ENCODE results near the gene ARID1A. TPM values are rescaled to one million over a fixed set of nuclear protein-coding genes. Genes with fewer than 3 reads are reported as not detected.
"Not testable (repeated sequence)": the region's sequence is repeated elsewhere in the genome, so short reads cannot be mapped to it uniquely, and the experiment has no call there.

The ARID1A gene
- total RNA-seq, 1 donor from 2014 or later, result 83.8 TPM

DNA sequence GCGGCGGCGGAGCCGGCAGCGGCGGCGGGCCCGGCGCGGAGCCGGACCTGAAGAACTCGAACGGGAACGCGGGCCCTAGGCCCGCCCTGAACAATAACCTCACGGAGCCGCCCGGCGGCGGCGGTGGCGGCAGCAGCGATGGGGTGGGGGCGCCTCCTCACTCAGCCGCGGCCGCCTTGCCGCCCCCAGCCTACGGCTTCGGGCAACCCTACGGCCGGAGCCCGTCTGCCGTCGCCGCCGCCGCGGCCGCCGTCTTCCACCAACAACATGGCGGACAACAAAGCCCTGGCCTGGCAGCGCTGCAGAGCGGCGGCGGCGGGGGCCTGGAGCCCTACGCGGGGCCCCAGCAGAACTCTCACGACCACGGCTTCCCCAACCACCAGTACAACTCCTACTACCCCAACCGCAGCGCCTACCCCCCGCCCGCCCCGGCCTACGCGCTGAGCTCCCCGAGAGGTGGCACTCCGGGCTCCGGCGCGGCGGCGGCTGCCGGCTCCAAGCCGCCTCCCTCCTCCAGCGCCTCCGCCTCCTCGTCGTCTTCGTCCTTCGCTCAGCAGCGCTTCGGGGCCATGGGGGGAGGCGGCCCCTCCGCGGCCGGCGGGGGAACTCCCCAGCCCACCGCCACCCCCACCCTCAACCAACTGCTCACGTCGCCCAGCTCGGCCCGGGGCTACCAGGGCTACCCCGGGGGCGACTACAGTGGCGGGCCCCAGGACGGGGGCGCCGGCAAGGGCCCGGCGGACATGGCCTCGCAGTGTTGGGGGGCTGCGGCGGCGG lies 1.0 kb downstream of the ARID1A start:
- ATAC-seq (no peak), DNase-seq (ENCODE audit: low spot score) (peak; percentile 64)
- intact Hi-C loops (cut with DNase I), result no loop called here

DNA sequence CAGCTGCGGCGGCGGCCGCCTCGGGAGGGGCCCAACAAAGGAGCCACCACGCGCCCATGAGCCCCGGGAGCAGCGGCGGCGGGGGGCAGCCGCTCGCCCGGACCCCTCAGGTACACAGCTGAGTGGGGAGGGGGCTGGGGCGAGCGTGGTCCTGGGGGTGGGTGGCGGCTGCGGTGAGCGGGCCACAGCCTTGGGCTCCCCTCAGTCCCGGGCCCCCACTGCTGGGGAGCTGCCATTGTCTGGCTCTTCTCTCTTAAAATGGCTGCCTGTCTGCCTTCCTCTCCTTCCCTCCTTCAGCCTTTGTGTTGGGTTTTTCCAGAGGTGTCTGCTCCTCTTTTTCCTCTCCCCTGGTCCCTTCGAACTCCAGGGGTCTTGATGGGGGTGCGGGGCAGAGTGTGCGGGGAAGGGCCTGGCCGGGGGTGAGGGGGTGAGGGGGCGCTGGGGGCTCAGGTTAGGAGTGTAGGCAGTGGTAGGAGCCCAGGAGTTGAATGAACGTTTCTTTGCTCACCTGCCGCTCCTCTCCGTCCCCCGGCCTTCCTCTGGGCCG lies 1.7 kb downstream of the ARID1A start:
- intact Hi-C loops (cut with DNase I), result no loop called here
- DNase-seq (ENCODE audit: low spot score), result no peak

DNA sequence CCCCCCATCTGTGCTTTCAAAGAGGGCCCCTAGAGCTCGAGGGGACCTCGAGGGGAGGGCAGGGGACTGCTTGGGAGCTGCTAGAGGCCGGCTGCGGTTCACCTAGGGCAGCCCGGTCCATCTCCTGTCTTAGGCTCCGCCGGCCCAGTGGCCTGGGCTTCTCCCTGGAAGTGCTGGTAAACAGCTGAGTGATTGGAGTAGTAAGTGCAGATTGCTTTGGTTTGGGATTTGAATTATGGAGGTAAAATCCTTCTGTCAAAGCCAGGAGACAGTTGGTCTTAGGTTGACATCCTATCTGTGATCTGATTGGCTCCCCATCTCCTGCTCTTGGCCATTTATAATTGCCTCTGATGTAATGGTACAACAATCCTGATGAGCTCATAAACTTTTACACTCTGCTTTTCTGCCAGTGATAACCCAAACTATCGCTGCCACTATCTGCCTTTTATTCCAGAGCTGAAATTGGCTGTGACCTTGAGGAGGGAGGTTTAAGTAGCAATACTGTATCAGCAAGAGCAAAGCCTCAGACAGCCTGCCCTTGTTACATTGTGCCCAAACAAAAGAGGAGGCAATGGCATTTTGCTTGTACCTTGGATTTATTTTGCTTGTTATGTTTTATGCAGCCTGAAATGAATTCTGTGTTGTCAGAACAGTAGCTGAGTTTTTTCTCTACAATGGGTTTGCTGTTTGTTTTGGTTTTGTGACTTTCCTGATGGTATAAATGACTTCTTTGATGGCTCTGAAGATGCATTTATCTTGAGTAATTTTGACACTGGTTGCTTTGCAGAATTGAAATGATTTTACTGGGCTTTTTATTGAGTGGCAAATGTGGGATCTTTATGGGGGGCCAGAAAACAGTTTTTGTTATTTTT lies 2.4 kb downstream of the ARID1A start:
- intact Hi-C loops (cut with DNase I), result no loop called here
- ATAC-seq (peak; percentile 80), DNase-seq (ENCODE audit: low spot score) (no peak)

More for the DNA sequence above, 1.7 kb downstream of the ARID1A start:
- no peak for ATAC-seq

DNA sequence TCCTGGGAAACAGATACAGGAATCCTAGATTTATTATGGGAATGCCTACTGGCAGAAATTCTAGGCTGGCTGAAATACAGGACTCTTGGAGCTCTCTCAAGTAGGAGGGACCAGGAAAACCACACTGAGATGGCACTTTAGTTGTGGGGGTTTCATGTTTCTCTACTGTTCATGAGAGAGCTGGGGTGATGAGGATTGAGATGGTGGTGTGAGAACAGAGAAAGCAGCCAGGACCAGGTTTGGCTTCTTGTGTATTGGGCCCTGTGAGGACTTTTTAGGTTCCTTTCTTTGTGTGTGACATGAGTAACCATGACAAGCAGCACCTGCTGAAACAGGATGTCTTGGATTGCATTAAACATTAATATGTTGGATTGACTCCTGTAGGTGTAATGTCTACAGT lies 4.9 kb downstream of the ARID1A start:
- intact Hi-C loops (cut with DNase I), result no loop called here
- no peak for DNase-seq (ENCODE audit: low spot score)
- no peak for ATAC-seq

DNA sequence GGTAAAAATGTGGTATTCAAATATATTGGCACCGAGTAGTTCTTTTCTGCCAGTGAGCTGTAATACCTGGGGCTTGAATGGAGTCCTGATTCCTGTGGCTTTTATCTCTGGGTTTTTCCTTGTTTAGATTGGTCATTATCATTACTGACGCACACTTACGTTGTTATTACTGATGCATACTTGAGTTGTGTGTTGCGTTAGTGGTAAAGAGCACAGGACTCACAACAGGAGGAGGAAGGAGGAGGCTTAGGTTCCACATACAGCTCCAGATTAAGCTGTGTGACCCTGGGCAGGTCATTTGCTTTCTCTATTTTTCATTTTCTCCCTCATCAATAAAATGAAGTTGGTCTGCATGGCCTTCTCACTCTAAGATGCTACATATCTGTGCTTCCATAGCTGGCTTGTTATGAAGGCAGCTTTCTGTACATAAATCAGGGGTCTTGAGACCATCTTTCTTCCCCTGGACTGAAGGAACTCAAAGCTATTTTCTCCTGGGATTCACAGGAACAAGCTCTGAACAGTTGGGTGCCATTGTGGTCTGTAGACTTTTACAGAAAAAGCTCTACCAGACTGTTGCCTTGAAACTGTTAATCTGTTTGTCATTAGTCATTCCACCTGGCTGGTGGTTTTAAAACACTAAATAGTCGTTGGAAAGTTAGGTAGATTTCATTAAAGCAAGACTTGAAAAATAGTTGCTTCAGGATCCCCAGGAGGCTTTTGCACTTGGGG lies 5.6 kb downstream of the ARID1A start:
- no peak for DNase-seq (ENCODE audit: low spot score)
- intact Hi-C loops (cut with DNase I), result no loop called here
- no peak for ATAC-seq

DNA sequence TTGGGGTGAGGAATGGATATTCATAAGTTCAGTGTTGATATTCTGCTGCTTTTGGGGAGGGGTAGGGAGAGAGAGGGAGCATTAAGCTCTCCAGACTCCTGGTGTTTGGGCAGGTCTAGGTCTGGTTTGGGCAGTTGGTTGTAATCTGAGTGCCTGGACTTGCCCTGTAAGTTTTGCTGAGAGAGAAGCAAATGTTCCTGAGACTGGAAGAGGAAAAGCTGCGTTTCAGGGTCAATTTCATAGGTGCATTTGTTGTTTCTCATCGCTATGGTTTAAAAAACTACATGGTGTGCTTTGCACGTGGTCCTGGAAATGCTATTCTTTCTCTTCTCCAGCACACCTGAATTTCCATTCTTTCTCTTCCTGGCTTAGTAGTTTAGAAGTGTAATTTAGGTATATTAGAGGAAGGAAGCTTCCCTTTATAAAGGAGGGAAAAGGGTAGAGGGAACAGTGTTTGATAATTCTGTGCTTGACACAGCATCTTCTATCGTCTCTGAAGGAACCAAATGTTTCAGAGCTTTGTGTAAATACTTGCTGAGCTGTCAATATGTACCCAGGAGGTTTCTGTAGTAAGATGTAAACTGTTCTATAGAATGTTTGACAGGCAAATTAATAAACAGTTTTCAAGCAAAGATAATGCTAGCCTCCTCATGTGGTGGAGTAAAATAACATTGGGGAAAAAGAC lies 6.3 kb downstream of the ARID1A start:
- ATAC-seq (no peak), DNase-seq (ENCODE audit: low spot score) (no peak)
- intact Hi-C loops (cut with DNase I), result no loop called here

DNA sequence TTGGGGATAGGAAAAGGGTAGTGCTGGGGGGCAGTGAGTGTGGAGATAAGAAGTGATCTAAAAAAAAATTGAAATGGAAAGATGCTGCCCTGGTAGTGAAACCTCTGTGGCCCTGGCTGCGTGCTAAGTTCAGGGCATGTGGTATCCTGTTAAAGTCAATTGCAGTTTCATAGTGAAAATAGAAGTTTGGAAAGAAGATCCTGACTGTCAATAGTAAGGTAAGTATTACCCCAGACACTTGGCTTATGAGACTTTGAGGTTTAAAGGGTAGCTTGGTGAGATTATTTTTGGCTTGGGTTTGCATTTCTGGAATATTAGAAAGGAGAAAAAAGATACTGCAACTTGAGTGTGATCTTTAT lies 6.8 kb downstream of the ARID1A start:
- intact Hi-C loops (cut with DNase I), result no loop called here
- DNase-seq (ENCODE audit: low spot score) (no peak), ATAC-seq (no peak)

DNA sequence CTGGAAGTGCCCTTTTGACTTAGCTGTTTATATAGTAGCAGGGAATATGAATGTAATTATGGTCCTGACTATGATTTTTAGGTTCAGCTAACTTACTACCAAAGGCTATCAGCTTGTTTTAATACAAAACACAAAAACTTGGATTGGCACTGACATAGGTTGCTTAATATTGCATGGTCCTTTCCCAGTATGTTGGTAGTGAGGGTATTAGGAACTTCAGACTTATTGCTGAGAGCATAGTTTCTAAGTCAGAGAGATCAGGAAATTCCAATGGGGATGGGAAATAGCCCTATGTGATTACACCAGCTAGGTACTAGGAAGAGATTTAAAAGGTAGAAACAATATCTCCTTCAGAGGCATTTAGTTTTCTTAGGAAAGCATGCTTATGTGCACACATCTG lies 7.7 kb downstream of the ARID1A start:
- intact Hi-C loops (cut with DNase I), result no loop called here
- DNase-seq (ENCODE audit: low spot score), result no peak
- ATAC-seq, result no peak

DNA sequence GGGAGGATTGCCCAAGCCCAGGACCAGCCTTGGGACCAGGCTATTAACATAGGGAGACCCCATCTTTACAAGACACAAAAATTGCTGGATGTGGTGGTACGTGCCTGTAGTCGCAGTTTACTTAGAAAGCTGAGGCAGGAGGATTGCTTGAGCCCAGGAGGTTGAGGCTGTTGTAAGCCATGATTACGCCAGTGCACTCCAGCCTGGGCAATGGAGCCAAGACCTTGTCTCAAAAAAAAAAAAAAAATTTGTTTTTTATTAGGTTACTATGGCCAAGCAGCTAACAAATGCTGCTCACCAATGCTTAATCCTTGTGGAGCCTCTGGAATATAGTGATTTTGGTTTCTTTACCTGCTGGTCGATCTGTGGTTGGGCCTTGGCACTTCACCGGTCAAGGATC lies 8.8 kb downstream of the ARID1A start:
- no peak for DNase-seq (ENCODE audit: low spot score)
- peak; percentile 48 for ATAC-seq
- intact Hi-C loops (cut with DNase I), result no loop called here

DNA sequence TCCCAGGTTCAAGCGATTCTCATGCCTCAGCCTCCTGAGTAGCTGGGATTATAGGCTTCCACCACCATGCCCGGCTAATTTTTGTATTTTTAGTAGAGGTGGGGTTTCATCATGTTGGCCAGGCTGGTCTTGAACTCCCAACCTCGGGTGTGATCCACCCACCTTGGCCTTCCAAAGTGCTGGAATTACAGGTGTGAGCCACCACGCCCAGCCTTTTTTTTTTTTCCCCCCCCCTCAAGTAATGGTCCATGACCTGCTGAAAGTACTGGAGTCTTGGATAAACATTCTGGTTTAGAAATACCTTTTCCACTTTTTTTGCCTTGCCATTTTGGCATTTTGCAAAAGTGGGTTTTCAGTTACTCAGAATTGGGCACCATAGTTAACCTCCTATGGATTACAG lies 9.4 kb downstream of the ARID1A start:
- intact Hi-C loops (cut with DNase I); DNase-seq (ENCODE audit: low spot score); ATAC-seq: not testable (repeated sequence)

DNA sequence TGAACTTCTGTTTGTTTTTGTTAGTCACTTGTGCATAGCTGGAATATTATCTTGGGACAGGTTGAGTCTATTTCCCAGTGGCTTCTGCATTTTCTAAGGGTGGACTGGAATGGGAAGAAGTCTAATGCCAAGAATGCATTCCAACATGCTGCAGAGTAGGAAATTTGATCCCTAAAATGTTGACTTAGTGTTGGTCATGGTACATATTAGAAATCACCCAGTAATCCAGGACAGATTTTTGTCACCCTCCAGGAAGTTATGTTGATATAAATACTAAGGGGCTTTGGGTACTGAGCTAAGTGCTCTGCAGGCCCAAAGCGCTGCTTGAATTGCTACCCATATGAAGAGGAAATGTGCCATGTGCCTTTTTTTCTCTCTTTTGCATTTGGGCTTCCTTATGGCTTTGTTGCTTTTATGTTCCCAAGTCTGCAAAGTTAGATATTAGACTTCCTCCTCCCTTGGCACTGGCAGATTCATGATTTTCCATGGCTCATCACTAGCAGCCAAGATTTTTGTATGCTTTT lies 10.0 kb downstream of the ARID1A start:
- ATAC-seq, result peak; percentile 7

DNA sequence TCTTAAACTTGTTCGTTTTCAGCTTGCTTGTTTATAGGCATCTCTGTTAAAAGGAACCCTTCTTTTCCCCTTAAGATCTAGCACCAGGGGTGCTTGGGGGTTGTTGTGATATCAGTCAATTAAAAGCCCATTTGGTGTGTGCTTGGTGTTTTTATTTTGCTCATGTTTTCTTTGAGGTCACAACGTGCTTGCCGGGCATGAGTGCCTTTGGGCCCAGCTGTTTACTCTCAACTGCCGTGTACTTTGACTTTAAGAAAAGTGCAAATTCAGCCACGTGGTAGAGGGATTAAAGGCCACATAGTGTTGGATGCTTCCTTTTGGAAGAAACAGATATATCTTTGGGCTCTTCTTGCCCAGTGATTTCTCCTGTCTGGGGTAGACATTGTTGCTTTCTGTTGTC lies 10.5 kb downstream of the ARID1A start:
- DNase-seq (ENCODE audit: low spot score) (no peak), ATAC-seq (peak; percentile 69)
- intact Hi-C loops (cut with DNase I), result no loop called here

More for the DNA sequence above, 10.0 kb downstream of the ARID1A start:
- DNase-seq (ENCODE audit: low spot score), result no peak
- intact Hi-C loops (cut with DNase I), result no loop called here

DNA sequence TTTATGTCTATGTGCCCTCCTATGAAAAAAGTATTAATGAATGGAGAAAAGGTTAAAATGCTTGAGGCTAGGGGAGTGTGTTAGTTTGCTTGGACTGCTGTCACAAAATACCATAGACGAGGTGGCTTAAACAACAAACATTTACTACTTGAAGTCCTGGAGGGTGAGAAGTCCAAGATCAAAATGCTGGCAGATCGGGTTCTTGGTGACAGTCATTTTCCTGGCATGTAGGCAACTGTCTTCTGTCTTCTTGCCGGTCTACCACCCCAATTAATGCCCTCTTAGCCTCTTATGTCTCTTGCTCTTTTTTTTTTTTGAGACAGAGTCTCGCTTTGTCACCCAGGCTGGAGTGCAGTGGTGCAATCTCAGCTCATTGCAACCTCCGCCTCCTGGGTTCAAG lies 15.0 kb downstream of the ARID1A start:
- intact Hi-C loops (cut with DNase I), result no loop called here
- ATAC-seq (no peak), DNase-seq (ENCODE audit: low spot score) (no peak)

DNA sequence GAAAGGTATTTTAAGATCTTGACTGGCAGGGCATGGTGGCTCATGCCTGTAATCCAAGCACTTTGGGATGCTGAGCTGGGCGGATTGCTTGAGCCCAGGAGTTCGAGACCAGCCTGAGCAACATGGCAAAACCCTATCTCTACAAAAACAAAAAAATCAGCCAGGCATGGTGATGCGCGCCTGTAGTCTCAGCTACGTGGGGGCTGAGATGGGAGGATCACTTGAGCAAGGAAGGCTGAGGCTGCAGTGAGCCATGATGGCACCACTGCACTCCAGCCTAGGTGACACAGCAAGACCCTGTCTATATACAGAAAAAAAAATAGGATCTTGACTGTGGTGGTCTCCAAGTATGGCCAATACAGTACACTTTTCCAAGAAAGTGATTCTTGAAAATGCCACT lies 16.0 kb downstream of the ARID1A start:
- ATAC-seq (no peak), DNase-seq (ENCODE audit: low spot score) (no peak)
- intact Hi-C loops (cut with DNase I), result no loop called here

DNA sequence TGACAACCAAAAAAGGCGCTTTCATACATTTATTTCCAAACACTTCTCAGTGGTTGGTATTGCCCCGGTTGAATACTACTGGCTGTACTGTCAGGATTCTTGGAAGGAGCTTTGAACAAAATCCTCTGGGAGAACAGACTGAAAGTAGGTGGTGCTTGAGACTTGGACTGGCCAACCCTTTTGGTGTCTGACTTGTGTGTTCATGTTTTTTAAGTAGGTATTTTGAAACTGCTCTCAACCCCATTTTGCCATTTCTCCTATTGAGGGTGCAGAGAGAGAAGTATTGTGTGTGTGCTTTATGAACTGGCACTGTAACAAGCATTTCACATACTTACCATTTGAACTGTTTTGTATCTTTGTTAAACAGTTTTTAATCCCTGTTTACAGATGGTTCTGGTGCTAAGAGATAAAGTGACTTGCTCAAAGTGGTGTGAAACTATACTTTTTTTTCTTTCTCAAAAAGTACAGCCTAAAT lies 21.2 kb downstream of the ARID1A start:
- DNase-seq (ENCODE audit: low spot score) (no peak), ATAC-seq (peak; percentile 85)
- intact Hi-C loops (cut with DNase I), result no loop called here

DNA sequence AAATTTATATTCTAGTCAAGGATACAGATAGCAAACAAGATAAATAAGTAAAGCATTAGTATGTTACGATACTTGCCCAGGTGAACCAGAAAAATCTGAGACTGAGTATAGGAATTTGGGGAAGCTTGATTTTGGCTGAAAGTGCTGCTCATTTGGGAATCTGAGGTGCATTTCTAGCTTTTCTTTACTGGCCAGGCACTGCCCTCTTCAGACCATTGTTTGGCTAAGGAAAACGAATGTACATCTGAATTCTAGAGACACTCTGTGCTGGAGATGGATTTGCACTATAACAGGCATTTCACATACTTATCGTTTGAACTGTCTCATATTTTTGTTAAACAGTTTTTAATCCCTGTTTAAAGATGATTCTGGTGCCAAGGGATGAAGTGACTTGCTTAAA lies 23.4 kb downstream of the ARID1A start:
- intact Hi-C loops (cut with DNase I), result no loop called here
- DNase-seq (ENCODE audit: low spot score) (no peak), ATAC-seq (no peak)

DNA sequence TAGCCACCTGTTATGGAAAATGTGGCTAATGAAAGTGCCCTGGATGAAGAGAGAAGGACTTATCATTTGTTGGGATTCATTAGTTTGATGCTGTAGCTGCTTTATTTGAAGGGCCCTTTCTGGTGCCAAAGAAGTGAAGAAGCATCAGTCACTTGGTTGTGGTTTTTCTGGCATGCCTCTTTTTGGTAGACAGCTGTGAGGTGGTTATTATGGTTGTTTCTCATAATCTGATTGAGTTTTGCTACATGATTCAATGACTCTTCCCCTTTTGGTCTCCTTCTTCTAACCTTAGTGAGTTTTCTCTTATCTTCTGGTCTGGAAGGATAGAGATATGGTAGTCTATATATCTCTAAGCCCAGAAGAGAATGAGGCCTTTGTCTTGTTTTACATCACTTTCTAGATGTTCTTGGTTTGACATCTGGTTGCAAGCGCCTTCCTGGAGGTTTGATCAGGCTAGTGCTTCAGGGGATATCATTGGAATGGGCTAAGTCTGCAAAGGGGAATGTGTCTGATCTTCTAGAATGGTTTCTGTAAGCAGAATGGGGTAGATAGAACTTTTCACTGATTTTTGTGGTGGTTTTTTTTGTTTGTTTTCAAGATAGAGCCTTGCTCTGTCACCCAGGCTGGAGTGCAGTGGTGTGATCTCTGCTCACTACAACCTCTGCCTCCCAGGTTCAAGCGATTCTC lies 26.0 kb downstream of the ARID1A start:
- DNase-seq (ENCODE audit: low spot score) (no peak), ATAC-seq (no peak)
- intact Hi-C loops (cut with DNase I), result no loop called here

All from sciatic nerve (tissue), 2 donors.